A549 (cell line): ENCODE measurements around the gene CAV2.

Experiments
- BHLHE40 ChIP-seq: IDR thresholded peaks from 2 replicates; pipeline ENCODE4 v1.6.1; 2012; ENCODE audit warnings: low read depth, low read length, inconsistent platforms
- CEBPB ChIP-seq, 2 experiments: fragments of >200 bp in 1 of 2; sonication (Bioruptor Twin) in 1 of 2; formaldehyde crosslinking in 1 of 2; IDR thresholded peaks; 2 replicates each; pipeline ENCODE4 v1.6.1; 2012 to 2016
- CHD2 ChIP-seq: fragments of 150-350 bp; IDR thresholded peaks from 2 replicates; pipeline ENCODE4 v1.6.1; 2014; ENCODE audit warnings: low read length; ENCODE audit not compliant: partially characterized antibody
- JUN ChIP-seq, 2 experiments: fragments of >200 bp; sonication (Bioruptor Twin); formaldehyde crosslinking; IDR thresholded peaks; 2 replicates in 1 of 2; 3 replicates in 1 of 2; pipeline ENCODE4 v1.6.1; 2016 to 2017
- MAFK ChIP-seq: fragments of 450-650 bp; IDR thresholded peaks from 2 replicates; pipeline ENCODE4 v1.6.1; 2014; ENCODE audit not compliant: partially characterized antibody
- MAX ChIP-seq: IDR thresholded peaks from 2 replicates; pipeline ENCODE4 v1.6.1; 2012
- NR3C1 ChIP-seq: fragments of >200 bp; sonication (Bioruptor Twin); formaldehyde crosslinking; IDR thresholded peaks from 3 replicates; pipeline ENCODE4 v1.6.1; 2017
- POLR2A ChIP-seq: IDR thresholded peaks from 2 replicates; pipeline ENCODE4 v1.6.1; 2012; ENCODE audit warnings: mild to moderate bottlenecking, low read length
- RFX5 ChIP-seq: fragments of 450-650 bp; IDR thresholded peaks from 2 replicates; pipeline ENCODE4 v1.7.1; 2014; ENCODE audit warnings: antibody characterized with exemption, mild to moderate bottlenecking, moderate library complexity
- ZFP36 ChIP-seq: fragments of 450-650 bp; IDR thresholded peaks from 2 replicates; pipeline ENCODE4 v1.6.1; 2014; ENCODE audit warnings: borderline replicate concordance; ENCODE audit not compliant: partially characterized antibody
- TF ChIP-seq, protein P1 (sequence below): fragments of >200 bp; sonication (Bioruptor Twin); formaldehyde crosslinking; IDR thresholded peaks from 3 replicates; pipeline ENCODE4 v1.5.1; 2016
- TF ChIP-seq, protein P2 (sequence below): IDR thresholded peaks from 2 replicates; pipeline ENCODE4 v1.6.1; 2012; ENCODE audit warnings: low read depth, borderline replicate concordance
- TF ChIP-seq, protein P3 (sequence below): fragments of 200-600 bp; sonication (generic); IDR thresholded peaks from 2 replicates; pipeline ENCODE4 v1.6.1; 2016; ENCODE audit warnings: antibody characterized with exemption, mild to moderate bottlenecking, moderate library complexity

GRCh38 chr7:116548506-116548905 is 49.0 kb downstream of the CAV2 start:
- TF ChIP-seq, protein P1, sequence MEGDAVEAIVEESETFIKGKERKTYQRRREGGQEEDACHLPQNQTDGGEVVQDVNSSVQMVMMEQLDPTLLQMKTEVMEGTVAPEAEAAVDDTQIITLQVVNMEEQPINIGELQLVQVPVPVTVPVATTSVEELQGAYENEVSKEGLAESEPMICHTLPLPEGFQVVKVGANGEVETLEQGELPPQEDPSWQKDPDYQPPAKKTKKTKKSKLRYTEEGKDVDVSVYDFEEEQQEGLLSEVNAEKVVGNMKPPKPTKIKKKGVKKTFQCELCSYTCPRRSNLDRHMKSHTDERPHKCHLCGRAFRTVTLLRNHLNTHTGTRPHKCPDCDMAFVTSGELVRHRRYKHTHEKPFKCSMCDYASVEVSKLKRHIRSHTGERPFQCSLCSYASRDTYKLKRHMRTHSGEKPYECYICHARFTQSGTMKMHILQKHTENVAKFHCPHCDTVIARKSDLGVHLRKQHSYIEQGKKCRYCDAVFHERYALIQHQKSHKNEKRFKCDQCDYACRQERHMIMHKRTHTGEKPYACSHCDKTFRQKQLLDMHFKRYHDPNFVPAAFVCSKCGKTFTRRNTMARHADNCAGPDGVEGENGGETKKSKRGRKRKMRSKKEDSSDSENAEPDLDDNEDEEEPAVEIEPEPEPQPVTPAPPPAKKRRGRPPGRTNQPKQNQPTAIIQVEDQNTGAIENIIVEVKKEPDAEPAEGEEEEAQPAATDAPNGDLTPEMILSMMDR: no peak
- no peak for TF ChIP-seq MAX
- TF ChIP-seq RFX5: no peak
- no peak for TF ChIP-seq CEBPB (IDR thresholded peaks at IDR 0.05)
- TF ChIP-seq ZFP36: no peak
- no peak for TF ChIP-seq JUN (IDR thresholded peaks at IDR 0.05)
- TF ChIP-seq, protein P2, sequence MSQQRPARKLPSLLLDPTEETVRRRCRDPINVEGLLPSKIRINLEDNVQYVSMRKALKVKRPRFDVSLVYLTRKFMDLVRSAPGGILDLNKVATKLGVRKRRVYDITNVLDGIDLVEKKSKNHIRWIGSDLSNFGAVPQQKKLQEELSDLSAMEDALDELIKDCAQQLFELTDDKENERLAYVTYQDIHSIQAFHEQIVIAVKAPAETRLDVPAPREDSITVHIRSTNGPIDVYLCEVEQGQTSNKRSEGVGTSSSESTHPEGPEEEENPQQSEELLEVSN: no peak
- TF ChIP-seq POLR2A: no peak
- TF ChIP-seq, protein P3, sequence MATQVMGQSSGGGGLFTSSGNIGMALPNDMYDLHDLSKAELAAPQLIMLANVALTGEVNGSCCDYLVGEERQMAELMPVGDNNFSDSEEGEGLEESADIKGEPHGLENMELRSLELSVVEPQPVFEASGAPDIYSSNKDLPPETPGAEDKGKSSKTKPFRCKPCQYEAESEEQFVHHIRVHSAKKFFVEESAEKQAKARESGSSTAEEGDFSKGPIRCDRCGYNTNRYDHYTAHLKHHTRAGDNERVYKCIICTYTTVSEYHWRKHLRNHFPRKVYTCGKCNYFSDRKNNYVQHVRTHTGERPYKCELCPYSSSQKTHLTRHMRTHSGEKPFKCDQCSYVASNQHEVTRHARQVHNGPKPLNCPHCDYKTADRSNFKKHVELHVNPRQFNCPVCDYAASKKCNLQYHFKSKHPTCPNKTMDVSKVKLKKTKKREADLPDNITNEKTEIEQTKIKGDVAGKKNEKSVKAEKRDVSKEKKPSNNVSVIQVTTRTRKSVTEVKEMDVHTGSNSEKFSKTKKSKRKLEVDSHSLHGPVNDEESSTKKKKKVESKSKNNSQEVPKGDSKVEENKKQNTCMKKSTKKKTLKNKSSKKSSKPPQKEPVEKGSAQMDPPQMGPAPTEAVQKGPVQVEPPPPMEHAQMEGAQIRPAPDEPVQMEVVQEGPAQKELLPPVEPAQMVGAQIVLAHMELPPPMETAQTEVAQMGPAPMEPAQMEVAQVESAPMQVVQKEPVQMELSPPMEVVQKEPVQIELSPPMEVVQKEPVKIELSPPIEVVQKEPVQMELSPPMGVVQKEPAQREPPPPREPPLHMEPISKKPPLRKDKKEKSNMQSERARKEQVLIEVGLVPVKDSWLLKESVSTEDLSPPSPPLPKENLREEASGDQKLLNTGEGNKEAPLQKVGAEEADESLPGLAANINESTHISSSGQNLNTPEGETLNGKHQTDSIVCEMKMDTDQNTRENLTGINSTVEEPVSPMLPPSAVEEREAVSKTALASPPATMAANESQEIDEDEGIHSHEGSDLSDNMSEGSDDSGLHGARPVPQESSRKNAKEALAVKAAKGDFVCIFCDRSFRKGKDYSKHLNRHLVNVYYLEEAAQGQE: no peak
- TF ChIP-seq BHLHE40: no peak
- TF ChIP-seq MAFK: no peak
- TF ChIP-seq CHD2: no peak
- TF ChIP-seq NR3C1: no peak
